Peyer's patch (tissue), 4 donors: ENCODE measurements around the gene ZPR1.

Source experiments
- CTCF ChIP-seq, 6 experiments: fragments of 450-650 bp in 4 of 6; fragments of 200-600 bp in 2 of 6; sonication (generic) in 1 of 6; IDR thresholded peaks; one replicate each; pipeline ENCODE4 v1.5.1; 2017 to 2019; ENCODE audit warnings: antibody characterized with exemption in 6 of 6, mild to moderate bottlenecking in 3 of 6, moderate library complexity in 1 of 6
- POLR2A ChIP-seq, 2 donors: fragments of 450-650 bp; IDR thresholded peaks; one replicate each; pipeline ENCODE4 v1.5.1; 2017; ENCODE audit warnings: antibody characterized with exemption in 2 of 2, mild to moderate bottlenecking in 2 of 2, moderate library complexity in 2 of 2

- TF ChIP-seq POLR2A (IDR thresholded peaks at IDR 0.05) (no peak), CTCF (IDR thresholded peaks at IDR 0.05) (no peak)
Measured at GRCh38 chr11:116825434-116825833, 37.6 kb upstream of the ZPR1 start.
